Measurements from ENCODE around the gene STH.

DNA sequence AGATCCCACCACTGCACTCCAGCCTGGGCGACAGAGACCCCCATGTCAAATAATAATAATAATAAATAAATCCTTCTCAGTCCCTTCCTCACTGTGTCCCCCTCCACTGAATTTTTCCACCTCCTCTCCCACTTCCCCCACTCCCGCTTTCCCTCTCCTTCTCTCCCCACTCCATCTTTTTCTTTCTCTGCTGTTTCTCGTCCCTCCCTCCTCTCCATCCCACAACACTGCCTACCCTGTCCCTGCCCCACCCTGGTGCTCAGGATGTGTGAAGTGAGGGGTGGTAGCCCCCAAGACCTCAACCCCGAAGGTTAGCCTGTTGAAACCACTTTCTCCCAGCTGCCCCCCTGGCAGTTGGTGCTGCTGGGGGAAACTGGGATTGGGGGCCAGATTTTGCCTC lies 34.4 kb upstream of the STH start:
- TF ChIP-seq, protein P1, sequence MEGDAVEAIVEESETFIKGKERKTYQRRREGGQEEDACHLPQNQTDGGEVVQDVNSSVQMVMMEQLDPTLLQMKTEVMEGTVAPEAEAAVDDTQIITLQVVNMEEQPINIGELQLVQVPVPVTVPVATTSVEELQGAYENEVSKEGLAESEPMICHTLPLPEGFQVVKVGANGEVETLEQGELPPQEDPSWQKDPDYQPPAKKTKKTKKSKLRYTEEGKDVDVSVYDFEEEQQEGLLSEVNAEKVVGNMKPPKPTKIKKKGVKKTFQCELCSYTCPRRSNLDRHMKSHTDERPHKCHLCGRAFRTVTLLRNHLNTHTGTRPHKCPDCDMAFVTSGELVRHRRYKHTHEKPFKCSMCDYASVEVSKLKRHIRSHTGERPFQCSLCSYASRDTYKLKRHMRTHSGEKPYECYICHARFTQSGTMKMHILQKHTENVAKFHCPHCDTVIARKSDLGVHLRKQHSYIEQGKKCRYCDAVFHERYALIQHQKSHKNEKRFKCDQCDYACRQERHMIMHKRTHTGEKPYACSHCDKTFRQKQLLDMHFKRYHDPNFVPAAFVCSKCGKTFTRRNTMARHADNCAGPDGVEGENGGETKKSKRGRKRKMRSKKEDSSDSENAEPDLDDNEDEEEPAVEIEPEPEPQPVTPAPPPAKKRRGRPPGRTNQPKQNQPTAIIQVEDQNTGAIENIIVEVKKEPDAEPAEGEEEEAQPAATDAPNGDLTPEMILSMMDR (optimal IDR thresholded peaks at IDR 0.05 in 1 of 3, IDR thresholded peaks at IDR 0.05 in 1 of 3, conservative IDR thresholded peaks at IDR 0.05 in 1 of 3; ENCODE audit: extremely low read depth in 1 of 3, insufficient read depth in 2 of 3, low read length in 3 of 3), result no peak
- TF ChIP-seq EZH2 (IDR thresholded peaks at IDR 0.05; ENCODE audit: low read length), result no peak
